ENCODE results near the gene TPST2.

Gene TPST2

GRCh38 chr22:26499188-26499703, 90.7 kb downstream of the TPST2 start:
- H3K9me3 ChIP-seq (ENCODE audit: insufficient read depth, low read length): no peaks in the 10 kb centered on the region
- no peaks in the 10 kb centered on the region for H3K27me3 ChIP-seq (ENCODE audit: insufficient read depth, insufficient read length)
- peaks cover 75% of the 10 kb centered on the region for H3K36me3 ChIP-seq (ENCODE audit: insufficient read depth, insufficient read length, low read length)
- no peak overlapping the region for H3K4me3 ChIP-seq (ENCODE audit: insufficient read length, low read depth)
- H3K9ac ChIP-seq (ENCODE audit: insufficient read length, low read depth): no peak overlapping the region
- TF ChIP-seq YY1 (IDR thresholded peaks at IDR 0.05; ENCODE audit: insufficient read depth, insufficient read length) (no peak), SUZ12 (IDR thresholded peaks at IDR 0.05; ENCODE audit: extremely low read depth, insufficient read depth, insufficient read length) (no peak), ZNF274 (IDR thresholded peaks at IDR 0.05; ENCODE audit: low read depth, low read length) (no peak)
- DNase-seq (ENCODE audit: low read depth, low spot score): no peak
- H3K4me1 ChIP-seq (ENCODE audit: insufficient read depth, insufficient read length): no peaks in the 10 kb centered on the region

GRCh38 chr22:26496456-26496855, 93.5 kb downstream of the TPST2 start:
- Histone ChIP-seq H3K4me1 (ENCODE audit: insufficient read depth, insufficient read length) (no peaks in the 10 kb centered on the region), H3K9ac (ENCODE audit: insufficient read length, low read depth) (no peak overlapping the region), H3K36me3 (ENCODE audit: insufficient read depth, insufficient read length, low read length) (peaks cover 72% of the 10 kb centered on the region), H3K9me3 (ENCODE audit: insufficient read depth, low read length) (no peaks in the 10 kb centered on the region), H3K4me3 (ENCODE audit: insufficient read length, low read depth) (no peak overlapping the region), H3K27me3 (ENCODE audit: insufficient read depth, insufficient read length) (no peaks in the 10 kb centered on the region)
- TF ChIP-seq ZNF274 (IDR thresholded peaks at IDR 0.05; ENCODE audit: low read depth, low read length): no peak
- TF ChIP-seq YY1 (IDR thresholded peaks at IDR 0.05; ENCODE audit: insufficient read depth, insufficient read length): no peak
- TF ChIP-seq SUZ12 (IDR thresholded peaks at IDR 0.05; ENCODE audit: extremely low read depth, insufficient read depth, insufficient read length): no peak
- no peak for DNase-seq (ENCODE audit: low read depth, low spot score)

- Histone ChIP-seq H3K9ac (ENCODE audit: insufficient read length, low read depth) (no peak overlapping the region), H3K27me3 (ENCODE audit: insufficient read depth, insufficient read length) (no peaks in the 10 kb centered on the region), H3K4me3 (ENCODE audit: insufficient read length, low read depth) (no peak overlapping the region), H3K36me3 (ENCODE audit: insufficient read depth, insufficient read length, low read length) (peaks cover 83% of the 10 kb centered on the region), H3K9me3 (ENCODE audit: insufficient read depth, low read length) (no peaks in the 10 kb centered on the region), H3K4me1 (ENCODE audit: insufficient read depth, insufficient read length) (no peaks in the 10 kb centered on the region)
- no peak for DNase-seq (ENCODE audit: low read depth, low spot score)
- no peak for TF ChIP-seq YY1 (IDR thresholded peaks at IDR 0.05; ENCODE audit: insufficient read depth, insufficient read length)
- TF ChIP-seq SUZ12 (IDR thresholded peaks at IDR 0.05; ENCODE audit: extremely low read depth, insufficient read depth, insufficient read length): no peak
- TF ChIP-seq ZNF274 (IDR thresholded peaks at IDR 0.05; ENCODE audit: low read depth, low read length): no peak
These were observed 95.4 kb downstream of the TPST2 start for GRCh38 chr22:26494506-26494905.

GRCh38 chr22:26492220-26492619, 97.7 kb downstream of the TPST2 start:
- Histone ChIP-seq H3K27me3 (ENCODE audit: insufficient read depth, insufficient read length) (no peaks in the 10 kb centered on the region), H3K4me3 (ENCODE audit: insufficient read length, low read depth) (no peak overlapping the region), H3K9me3 (ENCODE audit: insufficient read depth, low read length) (no peaks in the 10 kb centered on the region), H3K4me1 (ENCODE audit: insufficient read depth, insufficient read length) (no peaks in the 10 kb centered on the region), H3K9ac (ENCODE audit: insufficient read length, low read depth) (no peak overlapping the region), H3K36me3 (ENCODE audit: insufficient read depth, insufficient read length, low read length) (peaks cover 91% of the 10 kb centered on the region)
- TF ChIP-seq YY1 (IDR thresholded peaks at IDR 0.05; ENCODE audit: insufficient read depth, insufficient read length) (no peak), SUZ12 (IDR thresholded peaks at IDR 0.05; ENCODE audit: extremely low read depth, insufficient read depth, insufficient read length) (no peak), ZNF274 (IDR thresholded peaks at IDR 0.05; ENCODE audit: low read depth, low read length) (no peak)
- no peak for DNase-seq (ENCODE audit: low read depth, low spot score)

- Histone ChIP-seq H3K9ac (ENCODE audit: insufficient read length, low read depth) (no peak overlapping the region), H3K36me3 (ENCODE audit: insufficient read depth, insufficient read length, low read length) (peaks cover 83% of the 10 kb centered on the region), H3K4me3 (ENCODE audit: insufficient read length, low read depth) (no peak overlapping the region), H3K9me3 (ENCODE audit: insufficient read depth, low read length) (no peaks in the 10 kb centered on the region), H3K27me3 (ENCODE audit: insufficient read depth, insufficient read length) (no peaks in the 10 kb centered on the region), H3K4me1 (ENCODE audit: insufficient read depth, insufficient read length) (no peaks in the 10 kb centered on the region)
- DNase-seq (ENCODE audit: low read depth, low spot score): no peak
- TF ChIP-seq ZNF274 (IDR thresholded peaks at IDR 0.05; ENCODE audit: low read depth, low read length): no peak
- no peak for TF ChIP-seq SUZ12 (IDR thresholded peaks at IDR 0.05; ENCODE audit: extremely low read depth, insufficient read depth, insufficient read length)
- TF ChIP-seq YY1 (IDR thresholded peaks at IDR 0.05; ENCODE audit: insufficient read depth, insufficient read length): no peak
These were observed 100.4 kb downstream of the TPST2 start for GRCh38 chr22:26489447-26490036.

- no peak for DNase-seq (ENCODE audit: low read depth, low spot score)
- TF ChIP-seq ZNF274 (IDR thresholded peaks at IDR 0.05; ENCODE audit: low read depth, low read length) (no peak), YY1 (IDR thresholded peaks at IDR 0.05; ENCODE audit: insufficient read depth, insufficient read length) (no peak), SUZ12 (IDR thresholded peaks at IDR 0.05; ENCODE audit: extremely low read depth, insufficient read depth, insufficient read length) (no peak)
- H3K4me3 ChIP-seq (ENCODE audit: insufficient read length, low read depth): no peak overlapping the region
- no peaks in the 10 kb centered on the region for H3K27me3 ChIP-seq (ENCODE audit: insufficient read depth, insufficient read length)
- no peak overlapping the region for H3K9ac ChIP-seq (ENCODE audit: insufficient read length, low read depth)
- no peaks in the 10 kb centered on the region for H3K4me1 ChIP-seq (ENCODE audit: insufficient read depth, insufficient read length)
- no peaks in the 10 kb centered on the region for H3K9me3 ChIP-seq (ENCODE audit: insufficient read depth, low read length)
- peaks cover 68% of the 10 kb centered on the region for H3K36me3 ChIP-seq (ENCODE audit: insufficient read depth, insufficient read length, low read length)
These were observed 101.9 kb downstream of the TPST2 start for GRCh38 chr22:26487996-26488395.

GRCh38 chr22:26486394-26486793, 103.5 kb downstream of the TPST2 start:
- no peak for TF ChIP-seq ZNF274 (IDR thresholded peaks at IDR 0.05; ENCODE audit: low read depth, low read length)
- TF ChIP-seq SUZ12 (IDR thresholded peaks at IDR 0.05; ENCODE audit: extremely low read depth, insufficient read depth, insufficient read length): no peak
- no peak for TF ChIP-seq YY1 (IDR thresholded peaks at IDR 0.05; ENCODE audit: insufficient read depth, insufficient read length)
- no peak for DNase-seq (ENCODE audit: low read depth, low spot score)
- no peak overlapping the region for H3K4me3 ChIP-seq (ENCODE audit: insufficient read length, low read depth)
- no peak overlapping the region for H3K9ac ChIP-seq (ENCODE audit: insufficient read length, low read depth)
- H3K9me3 ChIP-seq (ENCODE audit: insufficient read depth, low read length): no peaks in the 10 kb centered on the region
- no peaks in the 10 kb centered on the region for H3K27me3 ChIP-seq (ENCODE audit: insufficient read depth, insufficient read length)
- peaks cover 64% of the 10 kb centered on the region for H3K36me3 ChIP-seq (ENCODE audit: insufficient read depth, insufficient read length, low read length)
- H3K4me1 ChIP-seq (ENCODE audit: insufficient read depth, insufficient read length): no peaks in the 10 kb centered on the region
